Measurements from ENCODE around the gene IPPK. TPM values are rescaled to one million over a fixed set of nuclear protein-coding genes. Genes with fewer than 3 reads are reported as not detected.
"Not testable (repeated sequence)": the region's sequence is repeated elsewhere in the genome, so short reads cannot be mapped to it uniquely, and the experiment has no call there.

Gene IPPK
- total RNA-seq, 5 donors from 2014 or later (not counting 1 experiment from before 2014, with no cell fraction given), result 7.5 to 9.6 (median 8.3) TPM

GRCh38 chr9:92590377-92590776 is 79.6 kb downstream of the IPPK start:
- H3K27ac ChIP-seq (ENCODE audit: low read length), result no peak overlapping the region
- no peak overlapping the region for H3K4me3 ChIP-seq (ENCODE audit: control insufficient read depth in 1 of 2, extremely low read depth in 1 of 2, low read length in 1 of 2)
- H3K27me3 ChIP-seq (replicated peaks in 1 of 2; ENCODE audit: control insufficient read depth in 2 of 2, extremely low read depth in 1 of 2, insufficient read depth in 2 of 2, low read length in 1 of 2), result no peaks in the 10 kb centered on the region
- Mint-ChIP-seq H3K36me3 (no peaks in the 10 kb centered on the region), H3K4me1 (no peaks in the 10 kb centered on the region), H3K9me3 (peaks cover 0 to 4% (median 0%) of the 10 kb centered on the region in 3 donors), H3K27ac (no peak overlapping the region), H3K27me3 (no peaks in the 10 kb centered on the region), H3K4me3 (no peak overlapping the region)
- no peaks in the 10 kb centered on the region for H3K36me3 ChIP-seq (ENCODE audit: control insufficient read depth in 2 of 2, extremely low read depth in 1 of 2, insufficient read depth in 1 of 2, low read length in 1 of 2)
- no peak for ATAC-seq (replicated peaks in 1 of 4)
- 75% methylated on average over 2 of the region's 3 CpGs for WGBS (ENCODE audit: insufficient coverage)
- no peak for DNase-seq
- POLR2A ChIA-PET, result no interaction called here
- no peaks in the 10 kb centered on the region for H3K4me1 ChIP-seq (ENCODE audit: control insufficient read depth in 1 of 2, extremely low read depth in 1 of 2, insufficient read depth in 2 of 2, low read length in 2 of 2)
- no peaks in the 10 kb centered on the region for H3K9me3 ChIP-seq
- CTCF ChIA-PET, result interaction anchor here in 1 of 2 donors (0.7 kb wide), 1 partner anchor 10 kb away, joined by 3 read pairs; no protein-coding TSS in a partner anchor

GRCh38 chr9:92589923-92590322 is 80.0 kb downstream of the IPPK start:
- peaks cover 0 to 4% (median 0%) of the 10 kb centered on the region in 3 donors for H3K9me3 Mint-ChIP-seq
- ChIA-PET CTCF (no interaction called here), POLR2A (interaction anchor here in 1 of 2 donors (0.5 kb wide), 1 partner anchor 66 kb away, joined by 4 read pairs; no protein-coding TSS in a partner anchor)
- H3K27ac ChIP-seq (ENCODE audit: low read length), result no peak overlapping the region
- no peaks in the 10 kb centered on the region for H3K36me3 Mint-ChIP-seq
- H3K27ac Mint-ChIP-seq, result no peak overlapping the region
- H3K4me1 Mint-ChIP-seq, result no peaks in the 10 kb centered on the region
- DNase-seq (no peak), ATAC-seq (replicated peaks in 1 of 4) (no peak)
- H3K4me3 Mint-ChIP-seq, result no peak overlapping the region
- no peaks in the 10 kb centered on the region for H3K36me3 ChIP-seq (ENCODE audit: control insufficient read depth in 2 of 2, extremely low read depth in 1 of 2, insufficient read depth in 1 of 2, low read length in 1 of 2)
- H3K9me3 ChIP-seq, result no peaks in the 10 kb centered on the region
- no CpG with 5 or more reads among the region's 1 CpG for WGBS (ENCODE audit: insufficient coverage)
- no peaks in the 10 kb centered on the region for H3K27me3 ChIP-seq (replicated peaks in 1 of 2; ENCODE audit: control insufficient read depth in 2 of 2, extremely low read depth in 1 of 2, insufficient read depth in 2 of 2, low read length in 1 of 2)
- H3K4me3 ChIP-seq (ENCODE audit: control insufficient read depth in 1 of 2, extremely low read depth in 1 of 2, low read length in 1 of 2), result no peak overlapping the region
- no peaks in the 10 kb centered on the region for H3K27me3 Mint-ChIP-seq
- no peaks in the 10 kb centered on the region for H3K4me1 ChIP-seq (ENCODE audit: control insufficient read depth in 1 of 2, extremely low read depth in 1 of 2, insufficient read depth in 2 of 2, low read length in 2 of 2)

GRCh38 chr9:92576175-92576574 is 93.8 kb downstream of the IPPK start:
- no peak overlapping the region for H3K4me3 ChIP-seq (ENCODE audit: control insufficient read depth in 1 of 2, extremely low read depth in 1 of 2, low read length in 1 of 2)
- POLR2A ChIA-PET, result no interaction called here
- H3K9me3 ChIP-seq, result no peaks in the 10 kb centered on the region
- CTCF ChIA-PET, result no interaction called here
- H3K36me3 ChIP-seq (ENCODE audit: control insufficient read depth in 2 of 2, extremely low read depth in 1 of 2, insufficient read depth in 1 of 2, low read length in 1 of 2), result no peaks in the 10 kb centered on the region
- Mint-ChIP-seq H3K4me3 (no peak overlapping the region), H3K27me3 (no peaks in the 10 kb centered on the region), H3K4me1 (no peaks in the 10 kb centered on the region), H3K9me3 (peaks cover 0 to 15% (median 5%) of the 10 kb centered on the region in 3 donors), H3K36me3 (no peaks in the 10 kb centered on the region), H3K27ac (no peak overlapping the region)
- no peaks in the 10 kb centered on the region for H3K4me1 ChIP-seq (ENCODE audit: control insufficient read depth in 1 of 2, extremely low read depth in 1 of 2, insufficient read depth in 2 of 2, low read length in 2 of 2)
- no peak for DNase-seq
- no peaks in the 10 kb centered on the region for H3K27me3 ChIP-seq (replicated peaks in 1 of 2; ENCODE audit: control insufficient read depth in 2 of 2, extremely low read depth in 1 of 2, insufficient read depth in 2 of 2, low read length in 1 of 2)
- WGBS (ENCODE audit: insufficient coverage), result no CpG with 5 or more reads among the region's 1 CpG
- no peak for ATAC-seq (replicated peaks in 1 of 4)
- no peak overlapping the region for H3K27ac ChIP-seq (ENCODE audit: low read length)

GRCh38 chr9:92573612-92574011 is 96.3 kb downstream of the IPPK start:
- H3K36me3 Mint-ChIP-seq; POLR2A ChIA-PET; CTCF ChIA-PET; DNase-seq; H3K27me3 ChIP-seq (replicated peaks in 1 of 2; ENCODE audit: control insufficient read depth in 2 of 2, extremely low read depth in 1 of 2, insufficient read depth in 2 of 2, low read length in 1 of 2); H3K4me3 Mint-ChIP-seq; H3K9me3 ChIP-seq; H3K36me3 ChIP-seq (ENCODE audit: control insufficient read depth in 2 of 2, extremely low read depth in 1 of 2, insufficient read depth in 1 of 2, low read length in 1 of 2); H3K27ac ChIP-seq (ENCODE audit: low read length); H3K27me3 Mint-ChIP-seq; H3K4me3 ChIP-seq (ENCODE audit: control insufficient read depth in 1 of 2, extremely low read depth in 1 of 2, low read length in 1 of 2); H3K4me1 Mint-ChIP-seq; ATAC-seq (replicated peaks in 1 of 4); H3K27ac Mint-ChIP-seq; H3K4me1 ChIP-seq (ENCODE audit: control insufficient read depth in 1 of 2, extremely low read depth in 1 of 2, insufficient read depth in 2 of 2, low read length in 2 of 2): not testable (repeated sequence)
- 98% methylated on average over 7 of the region's 14 CpGs for WGBS (ENCODE audit: insufficient coverage)
- peaks cover 0 to 15% (median 5%) of the 10 kb centered on the region in 3 donors for H3K9me3 Mint-ChIP-seq

GRCh38 chr9:92571871-92572270 is 98.1 kb downstream of the IPPK start:
- H3K9me3 ChIP-seq; H3K4me3 Mint-ChIP-seq; DNase-seq; H3K36me3 ChIP-seq (ENCODE audit: control insufficient read depth in 2 of 2, extremely low read depth in 1 of 2, insufficient read depth in 1 of 2, low read length in 1 of 2); H3K27ac ChIP-seq (ENCODE audit: low read length); H3K27me3 ChIP-seq (replicated peaks in 1 of 2; ENCODE audit: control insufficient read depth in 2 of 2, extremely low read depth in 1 of 2, insufficient read depth in 2 of 2, low read length in 1 of 2); H3K4me3 ChIP-seq (ENCODE audit: control insufficient read depth in 1 of 2, extremely low read depth in 1 of 2, low read length in 1 of 2); CTCF ChIA-PET; H3K27ac Mint-ChIP-seq; H3K27me3 Mint-ChIP-seq; POLR2A ChIA-PET; H3K36me3 Mint-ChIP-seq; H3K4me1 ChIP-seq (ENCODE audit: control insufficient read depth in 1 of 2, extremely low read depth in 1 of 2, insufficient read depth in 2 of 2, low read length in 2 of 2); ATAC-seq (replicated peaks in 1 of 4); H3K4me1 Mint-ChIP-seq: not testable (repeated sequence)
- H3K9me3 Mint-ChIP-seq, result peaks cover 0 to 15% (median 6%) of the 10 kb centered on the region in 3 donors
- WGBS (ENCODE audit: insufficient coverage), result no CpG with 5 or more reads among the region's 2 CpGs

- ChIA-PET POLR2A (no interaction called here), CTCF (no interaction called here)
- WGBS (ENCODE audit: insufficient coverage), result no CpG with 5 or more reads among the region's 2 CpGs
- ATAC-seq (replicated peaks in 1 of 4) (no peak), DNase-seq (no peak)
- Mint-ChIP-seq H3K36me3 (peaks cover 5% of the 10 kb centered on the region), H3K4me1 (no peaks in the 10 kb centered on the region), H3K4me3 (no peak overlapping the region), H3K27me3 (no peaks in the 10 kb centered on the region), H3K9me3 (peaks cover 6 to 11% (median 8%) of the 10 kb centered on the region in 3 donors), H3K27ac (no peak overlapping the region)
- Histone ChIP-seq H3K27ac (ENCODE audit: low read length) (no peak overlapping the region), H3K36me3 (ENCODE audit: control insufficient read depth in 2 of 2, extremely low read depth in 1 of 2, insufficient read depth in 1 of 2, low read length in 1 of 2) (no peaks in the 10 kb centered on the region), H3K27me3 (replicated peaks in 1 of 2; ENCODE audit: control insufficient read depth in 2 of 2, extremely low read depth in 1 of 2, insufficient read depth in 2 of 2, low read length in 1 of 2) (no peaks in the 10 kb centered on the region), H3K4me3 (ENCODE audit: control insufficient read depth in 1 of 2, extremely low read depth in 1 of 2, low read length in 1 of 2) (no peak overlapping the region), H3K4me1 (ENCODE audit: control insufficient read depth in 1 of 2, extremely low read depth in 1 of 2, insufficient read depth in 2 of 2, low read length in 2 of 2) (no peaks in the 10 kb centered on the region), H3K9me3 (no peaks in the 10 kb centered on the region)
Measured at GRCh38 chr9:92564982-92565381, 104.9 kb downstream of the IPPK start.

- ChIA-PET POLR2A (no interaction called here), CTCF (no interaction called here)
- Mint-ChIP-seq H3K4me3 (no peak overlapping the region), H3K9me3 (peaks cover 6 to 11% (median 8%) of the 10 kb centered on the region in 3 donors), H3K36me3 (peaks cover 5% of the 10 kb centered on the region), H3K4me1 (no peaks in the 10 kb centered on the region), H3K27ac (no peak overlapping the region), H3K27me3 (no peaks in the 10 kb centered on the region)
- H3K27ac ChIP-seq (ENCODE audit: low read length), result no peak overlapping the region
- DNase-seq (no peak), ATAC-seq (replicated peaks in 1 of 4) (no peak)
- H3K36me3 ChIP-seq (ENCODE audit: control insufficient read depth in 2 of 2, extremely low read depth in 1 of 2, insufficient read depth in 1 of 2, low read length in 1 of 2), result no peaks in the 10 kb centered on the region
- no peaks in the 10 kb centered on the region for H3K4me1 ChIP-seq (ENCODE audit: control insufficient read depth in 1 of 2, extremely low read depth in 1 of 2, insufficient read depth in 2 of 2, low read length in 2 of 2)
- H3K27me3 ChIP-seq (replicated peaks in 1 of 2; ENCODE audit: control insufficient read depth in 2 of 2, extremely low read depth in 1 of 2, insufficient read depth in 2 of 2, low read length in 1 of 2), result no peaks in the 10 kb centered on the region
- H3K9me3 ChIP-seq, result no peaks in the 10 kb centered on the region
- H3K4me3 ChIP-seq (ENCODE audit: control insufficient read depth in 1 of 2, extremely low read depth in 1 of 2, low read length in 1 of 2), result no peak overlapping the region
Measured at GRCh38 chr9:92564504-92564903, 105.4 kb downstream of the IPPK start.
